ENCODE results near the gene PHYH.

DNA sequence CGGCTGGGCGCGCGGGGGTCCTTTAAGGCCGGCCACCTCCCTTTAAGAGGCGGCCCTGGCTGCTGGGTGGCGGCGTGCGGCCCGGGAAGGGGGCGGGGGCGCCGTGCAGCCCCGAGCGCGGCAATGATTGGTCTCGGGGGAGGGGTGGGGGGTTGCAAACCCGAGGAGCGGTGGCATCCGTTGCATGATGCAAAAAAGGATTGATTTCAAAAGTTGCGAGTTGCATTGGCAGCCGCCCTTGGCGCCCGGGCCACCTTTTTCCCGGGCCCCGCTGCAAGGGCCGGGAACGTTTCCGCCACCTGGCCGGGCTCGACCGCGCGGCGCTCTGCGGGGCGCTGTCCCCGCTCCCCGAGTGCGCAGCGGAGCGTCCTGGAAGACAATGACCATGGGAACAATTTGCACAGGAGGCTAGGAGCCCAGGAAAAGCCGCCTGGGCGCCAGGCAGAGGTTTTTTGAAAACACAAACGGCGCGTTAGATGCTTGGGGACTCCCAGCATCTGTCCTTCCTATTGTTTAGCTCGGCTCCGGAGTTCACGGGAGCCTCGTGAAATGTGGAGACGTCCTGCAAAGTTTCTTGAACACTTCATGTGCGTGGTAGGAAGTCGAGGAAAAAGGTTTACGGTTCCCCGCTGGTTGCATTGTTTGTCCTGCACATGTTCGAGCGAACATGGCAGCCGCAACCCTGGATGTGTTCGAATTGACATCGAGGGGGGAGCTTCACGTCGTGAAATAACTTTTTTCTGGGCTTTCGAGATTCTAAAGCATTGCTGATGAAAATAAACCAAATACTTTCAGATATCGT, 48.6 kb upstream of the PHYH start, which contains the start of gene SEPHS1:
- TF ChIP-seq, protein P1, sequence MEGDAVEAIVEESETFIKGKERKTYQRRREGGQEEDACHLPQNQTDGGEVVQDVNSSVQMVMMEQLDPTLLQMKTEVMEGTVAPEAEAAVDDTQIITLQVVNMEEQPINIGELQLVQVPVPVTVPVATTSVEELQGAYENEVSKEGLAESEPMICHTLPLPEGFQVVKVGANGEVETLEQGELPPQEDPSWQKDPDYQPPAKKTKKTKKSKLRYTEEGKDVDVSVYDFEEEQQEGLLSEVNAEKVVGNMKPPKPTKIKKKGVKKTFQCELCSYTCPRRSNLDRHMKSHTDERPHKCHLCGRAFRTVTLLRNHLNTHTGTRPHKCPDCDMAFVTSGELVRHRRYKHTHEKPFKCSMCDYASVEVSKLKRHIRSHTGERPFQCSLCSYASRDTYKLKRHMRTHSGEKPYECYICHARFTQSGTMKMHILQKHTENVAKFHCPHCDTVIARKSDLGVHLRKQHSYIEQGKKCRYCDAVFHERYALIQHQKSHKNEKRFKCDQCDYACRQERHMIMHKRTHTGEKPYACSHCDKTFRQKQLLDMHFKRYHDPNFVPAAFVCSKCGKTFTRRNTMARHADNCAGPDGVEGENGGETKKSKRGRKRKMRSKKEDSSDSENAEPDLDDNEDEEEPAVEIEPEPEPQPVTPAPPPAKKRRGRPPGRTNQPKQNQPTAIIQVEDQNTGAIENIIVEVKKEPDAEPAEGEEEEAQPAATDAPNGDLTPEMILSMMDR (IDR thresholded peaks at IDR 0.05; ENCODE audit: insufficient read depth, low read length, poor library complexity, severe bottlenecking): no peak
- no peak for TF ChIP-seq EZH2phosphoT487 (conservative IDR thresholded peaks at IDR 0.05; ENCODE audit: low read length)
